ENCODE data around the gene TRNP1. TPM values are rescaled to one million over a fixed set of nuclear protein-coding genes. Genes with fewer than 3 reads are reported as not detected.

TRNP1 gene
- total RNA-seq, 6 experiments from 2014 or later: 2.0 to 24.8 (median 6.7) TPM

GRCh38 chr1:26998429-26999300 lies 5.2 kb downstream of the TRNP1 start:
- Histone ChIP-seq H3K36me3 (no peaks in the 10 kb centered on the region), H3K4me3 (no peak overlapping the region), H3K4me1 (no peaks in the 10 kb centered on the region), H3K9me3 (no peaks in the 10 kb centered on the region), H3K27ac (peak overlapping the region in 2 of 3 donors; percentile 2 to 20), H3K27me3 (no peaks in the 10 kb centered on the region)
- TF ChIP-seq CTCF (IDR thresholded peaks at IDR 0.05): no peak
- no peak for TF ChIP-seq POLR2A (IDR thresholded peaks at IDR 0.05)
- 92% methylated on average over 2 of the region's 11 CpGs for WGBS (ENCODE audit: insufficient coverage, low coverage, low lambda C conversion rate, missing lambda C conversion rate)
- ATAC-seq: no peak
- no peak for DNase-seq
- intact Hi-C loops (cut with DNase I): no loop called here

DNA sequence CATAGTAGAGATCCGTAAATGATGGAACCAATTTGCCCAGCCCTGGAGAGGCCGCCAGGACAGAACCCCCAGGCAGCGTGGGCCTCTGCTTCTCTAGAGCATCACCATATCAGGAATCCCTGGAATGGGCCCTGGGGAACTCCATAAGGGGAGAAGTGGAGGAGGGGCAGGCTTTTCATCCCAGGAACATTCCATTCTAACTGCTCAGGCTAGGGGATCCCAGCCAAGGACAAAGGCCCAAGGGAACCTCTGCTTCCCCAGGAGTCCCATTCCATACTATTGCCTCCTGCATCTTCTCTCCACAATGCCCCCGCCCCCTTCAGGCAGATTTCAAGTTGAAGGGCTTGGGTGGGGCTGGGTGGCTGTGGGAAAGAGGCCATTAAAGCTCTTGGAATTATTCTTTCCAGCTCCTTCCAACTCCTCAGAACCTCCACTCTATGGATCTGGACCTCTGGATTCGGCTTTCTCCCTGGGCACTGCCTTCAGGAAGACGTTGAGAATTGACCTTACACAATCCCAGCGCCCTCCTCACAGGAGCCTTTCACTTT lies 6.0 kb downstream of the TRNP1 start:
- no peak overlapping the region for H3K4me3 ChIP-seq
- no peaks in the 10 kb centered on the region for H3K9me3 ChIP-seq
- peak overlapping the region in 1 of 3 donors; percentile 20 for H3K27ac ChIP-seq
- no peak for TF ChIP-seq POLR2A (IDR thresholded peaks at IDR 0.05)
- no peak for TF ChIP-seq CTCF (IDR thresholded peaks at IDR 0.05)
- WGBS (ENCODE audit: insufficient coverage, low coverage, low lambda C conversion rate, missing lambda C conversion rate): 62% methylated on average over 3 of the region's 7 CpGs
- H3K36me3 ChIP-seq: no peaks in the 10 kb centered on the region
- intact Hi-C loops (cut with DNase I): no loop called here
- peak in 3 of 4 donors; percentile 8 to 13 (median 8) for ATAC-seq
- no peaks in the 10 kb centered on the region for H3K4me1 ChIP-seq
- no peaks in the 10 kb centered on the region for H3K27me3 ChIP-seq
- peak in 1 of 3 donors; percentile 51 for DNase-seq

- TF ChIP-seq POLR2A (IDR thresholded peaks at IDR 0.05) (no peak), CTCF (IDR thresholded peaks at IDR 0.05) (no peak)
- Histone ChIP-seq H3K27ac (no peak overlapping the region), H3K4me3 (no peak overlapping the region), H3K9me3 (no peaks in the 10 kb centered on the region), H3K27me3 (no peaks in the 10 kb centered on the region), H3K4me1 (no peaks in the 10 kb centered on the region), H3K36me3 (no peaks in the 10 kb centered on the region)
- WGBS (ENCODE audit: insufficient coverage, low coverage, low lambda C conversion rate, missing lambda C conversion rate): 80% methylated on average over 9 of the region's 9 CpGs
- intact Hi-C loops (cut with DNase I): no loop called here
- DNase-seq (no peak), ATAC-seq (no peak)
These were observed 6.8 kb downstream of the TRNP1 start for GRCh38 chr1:27000090-27000816.

GRCh38 chr1:27000817-27001460 lies 7.4 kb downstream of the TRNP1 start:
- intact Hi-C loops (cut with DNase I): no loop called here
- no peaks in the 10 kb centered on the region for H3K36me3 ChIP-seq
- 84% methylated on average over 4 of the region's 8 CpGs for WGBS (ENCODE audit: insufficient coverage, low coverage, low lambda C conversion rate, missing lambda C conversion rate)
- no peak overlapping the region for H3K4me3 ChIP-seq
- DNase-seq (no peak), ATAC-seq (peak in 1 of 4 donors; percentile 3)
- no peak overlapping the region for H3K27ac ChIP-seq
- H3K9me3 ChIP-seq: no peaks in the 10 kb centered on the region
- H3K4me1 ChIP-seq: no peaks in the 10 kb centered on the region
- no peaks in the 10 kb centered on the region for H3K27me3 ChIP-seq
- TF ChIP-seq POLR2A (IDR thresholded peaks at IDR 0.05) (no peak), CTCF (IDR thresholded peaks at IDR 0.05) (no peak)

Measured in right lobe of liver (tissue), 6 donors.